PC-9 (cell line): ENCODE results near the gene AUTS2. TPM values are rescaled to one million over a fixed set of nuclear protein-coding genes. Genes with fewer than 3 reads are reported as not detected.
"Not testable (repeated sequence)": the region's sequence is repeated elsewhere in the genome, so short reads cannot be mapped to it uniquely, and the experiment has no call there.

Experiments used
- BruUV-seq: library from RNA; stranded (reverse); fragments of 400-500 nt; replicated peaks from 2 replicates; lab custom pipeline; 2021; lab: Mats Ljungman, UMichigan
- CTCF ChIA-PET: fragments of 300-600 bp; sonication (Branson Sonifier 250); formaldehyde crosslinking; loops from one replicate; lab custom pipeline; 2022; ENCODE audit warnings: antibody characterized with exemption; lab: Charles Lee
- POLR2A ChIA-PET: fragments of 300-600 bp; sonication (Branson Sonifier 250); formaldehyde crosslinking; loops from one replicate; lab custom pipeline; 2022; ENCODE audit warnings: antibody characterized with exemption; ENCODE audit not compliant: unreplicated experiment; lab: Charles Lee
- DNase-seq, 2 experiments: peaks; one replicate each; pipeline versions ENCODE4 v3.0.0 to v3.0.0-alpha.2; 2015 to 2022; ENCODE audit warnings: mixed read lengths in 1 of 2
- H2AFZ ChIP-seq: fragments of 200-600 bp; sonication (generic); 2 replicates; pipeline ENCODE4 v1.8.1; 2017; ENCODE audit warnings: antibody characterized with exemption
- H3F3A ChIP-seq: fragments of 200-600 bp; sonication (generic); 2 replicates; pipeline ENCODE4 v1.8.1; 2017; ENCODE audit warnings: antibody characterized with exemption, mild to moderate bottlenecking, low read depth; ENCODE audit not compliant: insufficient read depth
- H3K27ac ChIP-seq: fragments of 200-600 bp; sonication (generic); 2 replicates; pipeline ENCODE4 v1.6.1; 2016; ENCODE audit warnings: mixed run types
- H3K27me3 ChIP-seq: fragments of 200-600 bp; sonication (generic); 2 replicates; pipeline ENCODE4 v1.6.1; 2016; ENCODE audit warnings: low read depth, mixed run types; ENCODE audit not compliant: insufficient read depth
- H3K36me3 ChIP-seq: fragments of 200-600 bp; sonication (generic); 2 replicates; pipeline ENCODE4 v1.6.1; 2016; ENCODE audit warnings: low read depth, mixed run types
- H3K4me1 ChIP-seq: fragments of 200-600 bp; sonication (generic); replicated peaks from 2 replicates; pipeline ENCODE4 v1.6.1; 2016; ENCODE audit warnings: mixed run types; ENCODE audit not compliant: insufficient read depth
- H3K4me2 ChIP-seq: fragments of 200-600 bp; sonication (generic); 2 replicates; pipeline ENCODE4 v1.6.1; 2017; ENCODE audit warnings: mixed run types
- H3K4me3 ChIP-seq: fragments of 200-600 bp; sonication (generic); 2 replicates; pipeline ENCODE4 v1.6.1; 2016; ENCODE audit warnings: mixed run types
- H3K79me2 ChIP-seq: fragments of 200-600 bp; sonication (generic); 2 replicates; pipeline ENCODE4 v1.6.1; 2017; ENCODE audit warnings: low read depth, mixed run types
- H3K9me2 ChIP-seq: fragments of 200-600 bp; sonication (generic); 2 replicates; pipeline ENCODE4 v1.8.1; 2017; ENCODE audit warnings: mild to moderate bottlenecking; ENCODE audit not compliant: insufficient read depth
- H3K9me3 ChIP-seq: fragments of 200-600 bp; sonication (generic); 2 replicates; pipeline ENCODE4 v1.8.1; 2016; ENCODE audit warnings: low read depth; ENCODE audit not compliant: insufficient read depth
- H4K20me1 ChIP-seq: fragments of 200-600 bp; sonication (generic); 2 replicates; pipeline ENCODE4 v1.8.1; 2017; ENCODE audit not compliant: insufficient read depth
- CTCF ChIP-seq: fragments of 200-600 bp; sonication (generic); conservative IDR thresholded peaks from 2 replicates; pipeline ENCODE4 v1.6.1; 2017; ENCODE audit warnings: mixed run types, antibody characterized with exemption, mild to moderate bottlenecking, moderate library complexity
- EZH2 ChIP-seq: fragments of 200-600 bp; sonication (generic); IDR thresholded peaks from 2 replicates; pipeline ENCODE4 v1.8.0; 2017; ENCODE audit warnings: antibody characterized with exemption, low read depth
- intact Hi-C: fragments of 100-400 bp; cut with micrococcal nuclease; formaldehyde crosslinking; loops from one replicate; pipeline ENCODE4 v1.10.0; 2022; ENCODE audit not compliant: unreplicated experiment
- total RNA-seq: library from RNA; stranded (reverse); gene quantifications from 2 replicates; pipeline ENCODE4 v1.2.3, GENCODE V29; 2021

Gene AUTS2
- total RNA-seq, 1 experiment from 2014 or later: not detected

DNA sequence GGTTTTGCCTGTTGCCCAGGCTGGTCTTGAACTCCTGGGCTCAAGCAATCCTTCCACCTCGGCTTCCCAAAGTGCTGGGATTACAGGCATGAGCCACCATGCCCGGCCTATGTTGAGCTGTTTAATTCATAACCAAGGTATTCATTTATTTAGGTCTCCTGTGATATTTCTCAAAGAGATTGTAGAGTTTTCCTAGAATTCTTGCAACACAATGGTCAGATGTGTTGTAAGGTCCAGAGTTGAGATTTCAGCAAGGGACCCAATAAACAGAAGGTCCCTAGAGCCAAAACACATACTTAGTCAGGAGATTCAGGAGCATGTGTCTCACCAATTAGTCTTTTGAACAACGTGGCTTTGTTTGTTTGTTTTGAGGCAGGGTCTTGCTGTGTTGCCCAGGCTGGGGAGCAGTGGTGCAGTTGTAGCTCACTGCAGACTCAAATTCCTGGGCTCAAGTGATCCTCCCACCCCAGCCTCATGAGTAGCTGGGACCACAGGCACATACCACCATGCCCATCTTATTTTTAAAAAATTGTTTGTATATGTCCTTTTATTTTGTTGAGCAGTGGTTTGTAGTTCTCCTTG is 1212.4 kb downstream of the AUTS2 start:
- POLR2A ChIA-PET: no interaction called here
- no peak for DNase-seq
- intact Hi-C loops: no loop called here

GRCh38 chr7:70812511-70812910 is 1214.2 kb downstream of the AUTS2 start:
- BruUV-seq: no TSS peak
- Histone ChIP-seq H3K36me3 (no peaks in the 10 kb centered on the region), H3F3A (no peaks in the 10 kb centered on the region), H3K27ac (no peak overlapping the region), H3K4me2 (no peak overlapping the region), H3K27me3 (peaks cover 11% of the 10 kb centered on the region), H4K20me1 (no peaks in the 10 kb centered on the region), H3K79me2 (no peaks in the 10 kb centered on the region), H3K4me1 (no peaks in the 10 kb centered on the region), H2AFZ (no peak overlapping the region), H3K4me3 (no peak overlapping the region), H3K9me2 (no peaks in the 10 kb centered on the region), H3K9me3 (no peaks in the 10 kb centered on the region)
- TF ChIP-seq EZH2: no peak
- TF ChIP-seq CTCF: no peak; the same call in 1 of the 2 replicates
- ChIA-PET POLR2A (no interaction called here), CTCF (no interaction called here)
- intact Hi-C loops: no loop called here
- DNase-seq: no peak

More for the DNA sequence above, 1212.4 kb downstream of the AUTS2 start:
- Histone ChIP-seq H3K27ac (no peak overlapping the region), H3K9me2 (no peaks in the 10 kb centered on the region), H3K9me3 (no peaks in the 10 kb centered on the region), H2AFZ (no peak overlapping the region), H3K79me2 (no peaks in the 10 kb centered on the region), H3K4me1 (no peaks in the 10 kb centered on the region), H3K4me3 (no peak overlapping the region), H3K27me3 (peaks cover 11% of the 10 kb centered on the region), H3F3A (no peaks in the 10 kb centered on the region), H4K20me1 (no peaks in the 10 kb centered on the region), H3K36me3 (no peaks in the 10 kb centered on the region), H3K4me2 (no peak overlapping the region)
- BruUV-seq: no TSS peak
- CTCF ChIA-PET: no interaction called here
- TF ChIP-seq CTCF (no peak), EZH2 (no peak)

GRCh38 chr7:70822490-70822889 is 1224.2 kb downstream of the AUTS2 start:
- H4K20me1 ChIP-seq, H3K4me1 ChIP-seq, H2AFZ ChIP-seq, BruUV-seq, H3K79me2 ChIP-seq, H3K27me3 ChIP-seq, H3K36me3 ChIP-seq, H3K9me3 ChIP-seq, DNase-seq, H3K4me2 ChIP-seq, CTCF ChIA-PET, H3K27ac ChIP-seq, H3F3A ChIP-seq, POLR2A ChIA-PET, intact Hi-C loops, H3K4me3 ChIP-seq, H3K9me2 ChIP-seq: not testable (repeated sequence)
